SK-N-SH treated with all-trans-retinoic acid at 6 μM for 48 hours (cell line): ENCODE data around the gene SART3.

Source experiments
- ATAC-seq: fragments of 200-7000 bp; cut with Tn5 transposase; 3 replicates; pipeline ENCODE4 v1.9.1; 2020; ENCODE audit warnings: mild to moderate bottlenecking, moderate library complexity
- ARNTL ChIP-seq: fragments of 450-650 bp; formaldehyde crosslinking; IDR thresholded peaks from 2 replicates; pipeline ENCODE4 v1.5.0; 2020; ENCODE audit warnings: low read depth, mild to moderate bottlenecking, moderate library complexity, borderline replicate concordance
- BACH2 ChIP-seq: fragments of 250-450 bp; sonication (Bioruptor Pico); IDR thresholded peaks from 2 replicates; pipeline ENCODE4 v1.9.0; 2021; ENCODE audit warnings: mild to moderate bottlenecking, borderline replicate concordance
- CSDC2 ChIP-seq: fragments of 250-450 bp; sonication (Bioruptor Pico); IDR thresholded peaks from 2 replicates; pipeline ENCODE4 v1.5.0; 2020; ENCODE audit warnings: mild to moderate bottlenecking, moderate library complexity
- ESRRG ChIP-seq: fragments of 250-450 bp; sonication (Bioruptor Pico); IDR thresholded peaks from 2 replicates; pipeline ENCODE4 v1.6.1; 2021; ENCODE audit warnings: mild to moderate bottlenecking
- GLIS3 ChIP-seq: fragments of 250-450 bp; sonication (Bioruptor Pico); IDR thresholded peaks from 2 replicates; pipeline ENCODE4 v1.5.0; 2020; ENCODE audit warnings: mild to moderate bottlenecking, moderate library complexity
- OSR1 ChIP-seq: fragments of 250-450 bp; sonication (Bioruptor Pico); IDR thresholded peaks from 2 replicates; pipeline ENCODE4 v1.8.0; 2022; ENCODE audit warnings: moderate library complexity, mild to moderate bottlenecking, inconsistent platforms
- POU6F1 ChIP-seq: fragments of 250-450 bp; sonication (Bioruptor Pico); IDR thresholded peaks from 2 replicates; pipeline ENCODE4 v1.8.0; 2021; ENCODE audit warnings: low read depth, mild to moderate bottlenecking, moderate library complexity, borderline replicate concordance
- PPARA ChIP-seq: fragments of 250-450 bp; sonication (Bioruptor Pico); IDR thresholded peaks from 2 replicates; pipeline ENCODE4 v1.5.0; 2020; ENCODE audit warnings: mild to moderate bottlenecking, borderline replicate concordance
- RARB ChIP-seq: fragments of 250-450 bp; sonication (Bioruptor Pico); IDR thresholded peaks from 2 replicates; pipeline ENCODE4 v1.8.0; 2021; ENCODE audit warnings: mild to moderate bottlenecking, moderate library complexity
- SNAI2 ChIP-seq: fragments of 250-450 bp; sonication (Bioruptor Pico); IDR thresholded peaks from 2 replicates; pipeline ENCODE4 v1.5.0; 2020; ENCODE audit warnings: mild to moderate bottlenecking, moderate library complexity
- TCF4 ChIP-seq: fragments of 250-450 bp; sonication (Bioruptor Pico); IDR thresholded peaks from 2 replicates; pipeline ENCODE4 v1.8.0; 2021; ENCODE audit warnings: mild to moderate bottlenecking, moderate library complexity, borderline replicate concordance
- TOX ChIP-seq: fragments of 250-450 bp; sonication (Bioruptor Pico); IDR thresholded peaks from 2 replicates; pipeline ENCODE4 v1.8.0; 2021; ENCODE audit warnings: mild to moderate bottlenecking, moderate library complexity, borderline replicate concordance
- ZC3H10 ChIP-seq: fragments of 250-450 bp; sonication (Bioruptor Pico); IDR thresholded peaks from 2 replicates; pipeline ENCODE4 v1.5.1; 2021; ENCODE audit warnings: mild to moderate bottlenecking, moderate library complexity
- ZFP3 ChIP-seq: fragments of 250-450 bp; sonication (Bioruptor Pico); IDR thresholded peaks from 2 replicates; pipeline ENCODE4 v1.5.0; 2020; ENCODE audit warnings: mild to moderate bottlenecking, moderate library complexity
- ZFP30 ChIP-seq: fragments of 450-650 bp; formaldehyde crosslinking; IDR thresholded peaks from 2 replicates; pipeline ENCODE4 v1.5.0; 2022; ENCODE audit warnings: mild to moderate bottlenecking, moderate library complexity
- ZNF565 ChIP-seq: fragments of 450-650 bp; formaldehyde crosslinking; conservative IDR thresholded peaks from 2 replicates; pipeline ENCODE4 v1.5.0; 2020; ENCODE audit warnings: low read depth, mild to moderate bottlenecking, moderate library complexity
- ZNF70 ChIP-seq: fragments of 450-650 bp; formaldehyde crosslinking; IDR thresholded peaks from 2 replicates; pipeline ENCODE4 v1.5.0; 2020; ENCODE audit warnings: mild to moderate bottlenecking, moderate library complexity
- ZNF8 ChIP-seq: fragments of 450-650 bp; formaldehyde crosslinking; IDR thresholded peaks from 2 replicates; pipeline ENCODE4 v1.5.0; 2020; ENCODE audit warnings: mild to moderate bottlenecking, moderate library complexity
- TF ChIP-seq, protein P1 (sequence below): fragments of 250-450 bp; sonication (Bioruptor Pico); IDR thresholded peaks from 2 replicates; pipeline ENCODE4 v1.5.1; 2020; ENCODE audit warnings: low read depth, mild to moderate bottlenecking, moderate library complexity
- TF ChIP-seq, protein P2 (sequence below): fragments of 250-450 bp; sonication (Bioruptor Pico); IDR thresholded peaks from 2 replicates; pipeline ENCODE4 v1.5.0; 2020; ENCODE audit warnings: mild to moderate bottlenecking, moderate library complexity
- TF ChIP-seq, protein P3 (sequence below): fragments of 250-450 bp; sonication (Bioruptor Pico); IDR thresholded peaks from 2 replicates; pipeline ENCODE4 v1.5.1; 2021; ENCODE audit warnings: mild to moderate bottlenecking, moderate library complexity
- TF ChIP-seq, protein P4 (sequence below): fragments of 250-450 bp; sonication (Bioruptor Pico); IDR thresholded peaks from 2 replicates; pipeline ENCODE4 v1.8.0; 2020; ENCODE audit warnings: mild to moderate bottlenecking, moderate library complexity, borderline replicate concordance

Gene SART3

GRCh38 chr12:108526482-108527165, 34.3 kb downstream of the SART3 start:
- peak; percentile 61 for ATAC-seq
- TF ChIP-seq OSR1 (CRISPR knock-in tag), result no peak
- no peak for TF ChIP-seq ZNF8 (CRISPR knock-in tag)
- TF ChIP-seq GLIS3, result no peak
- TF ChIP-seq PPARA (CRISPR knock-in tag), result no peak
- no peak for TF ChIP-seq SNAI2 (CRISPR knock-in tag)
- TF ChIP-seq, protein P1, sequence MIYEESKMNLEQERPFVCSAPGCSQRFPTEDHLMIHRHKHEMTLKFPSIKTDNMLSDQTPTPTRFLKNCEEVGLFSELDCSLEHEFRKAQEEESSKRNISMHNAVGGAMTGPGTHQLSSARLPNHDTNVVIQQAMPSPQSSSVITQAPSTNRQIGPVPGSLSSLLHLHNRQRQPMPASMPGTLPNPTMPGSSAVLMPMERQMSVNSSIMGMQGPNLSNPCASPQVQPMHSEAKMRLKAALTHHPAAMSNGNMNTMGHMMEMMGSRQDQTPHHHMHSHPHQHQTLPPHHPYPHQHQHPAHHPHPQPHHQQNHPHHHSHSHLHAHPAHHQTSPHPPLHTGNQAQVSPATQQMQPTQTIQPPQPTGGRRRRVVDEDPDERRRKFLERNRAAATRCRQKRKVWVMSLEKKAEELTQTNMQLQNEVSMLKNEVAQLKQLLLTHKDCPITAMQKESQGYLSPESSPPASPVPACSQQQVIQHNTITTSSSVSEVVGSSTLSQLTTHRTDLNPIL (CRISPR knock-in tag), result no peak
- TF ChIP-seq BACH2 (CRISPR knock-in tag), result no peak
- no peak for TF ChIP-seq RARB
- TF ChIP-seq ZC3H10 (CRISPR knock-in tag), result no peak
- no peak for TF ChIP-seq ESRRG (CRISPR knock-in tag)
- no peak for TF ChIP-seq ARNTL (CRISPR knock-in tag)
- no peak for TF ChIP-seq TOX
- TF ChIP-seq ZFP30 (CRISPR knock-in tag), result no peak
- no peak for TF ChIP-seq ZNF70 (CRISPR knock-in tag)
- TF ChIP-seq CSDC2 (CRISPR knock-in tag), result no peak
- TF ChIP-seq, protein P2, sequence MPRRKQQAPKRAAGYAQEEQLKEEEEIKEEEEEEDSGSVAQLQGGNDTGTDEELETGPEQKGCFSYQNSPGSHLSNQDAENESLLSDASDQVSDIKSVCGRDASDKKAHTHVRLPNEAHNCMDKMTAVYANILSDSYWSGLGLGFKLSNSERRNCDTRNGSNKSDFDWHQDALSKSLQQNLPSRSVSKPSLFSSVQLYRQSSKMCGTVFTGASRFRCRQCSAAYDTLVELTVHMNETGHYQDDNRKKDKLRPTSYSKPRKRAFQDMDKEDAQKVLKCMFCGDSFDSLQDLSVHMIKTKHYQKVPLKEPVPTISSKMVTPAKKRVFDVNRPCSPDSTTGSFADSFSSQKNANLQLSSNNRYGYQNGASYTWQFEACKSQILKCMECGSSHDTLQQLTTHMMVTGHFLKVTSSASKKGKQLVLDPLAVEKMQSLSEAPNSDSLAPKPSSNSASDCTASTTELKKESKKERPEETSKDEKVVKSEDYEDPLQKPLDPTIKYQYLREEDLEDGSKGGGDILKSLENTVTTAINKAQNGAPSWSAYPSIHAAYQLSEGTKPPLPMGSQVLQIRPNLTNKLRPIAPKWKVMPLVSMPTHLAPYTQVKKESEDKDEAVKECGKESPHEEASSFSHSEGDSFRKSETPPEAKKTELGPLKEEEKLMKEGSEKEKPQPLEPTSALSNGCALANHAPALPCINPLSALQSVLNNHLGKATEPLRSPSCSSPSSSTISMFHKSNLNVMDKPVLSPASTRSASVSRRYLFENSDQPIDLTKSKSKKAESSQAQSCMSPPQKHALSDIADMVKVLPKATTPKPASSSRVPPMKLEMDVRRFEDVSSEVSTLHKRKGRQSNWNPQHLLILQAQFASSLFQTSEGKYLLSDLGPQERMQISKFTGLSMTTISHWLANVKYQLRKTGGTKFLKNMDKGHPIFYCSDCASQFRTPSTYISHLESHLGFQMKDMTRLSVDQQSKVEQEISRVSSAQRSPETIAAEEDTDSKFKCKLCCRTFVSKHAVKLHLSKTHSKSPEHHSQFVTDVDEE (CRISPR knock-in tag), result no peak
- TF ChIP-seq ZFP3 (CRISPR knock-in tag), result no peak
- TF ChIP-seq POU6F1 (CRISPR knock-in tag), result no peak
- TF ChIP-seq ZNF565 (CRISPR knock-in tag), result no peak
- TF ChIP-seq, protein P3, sequence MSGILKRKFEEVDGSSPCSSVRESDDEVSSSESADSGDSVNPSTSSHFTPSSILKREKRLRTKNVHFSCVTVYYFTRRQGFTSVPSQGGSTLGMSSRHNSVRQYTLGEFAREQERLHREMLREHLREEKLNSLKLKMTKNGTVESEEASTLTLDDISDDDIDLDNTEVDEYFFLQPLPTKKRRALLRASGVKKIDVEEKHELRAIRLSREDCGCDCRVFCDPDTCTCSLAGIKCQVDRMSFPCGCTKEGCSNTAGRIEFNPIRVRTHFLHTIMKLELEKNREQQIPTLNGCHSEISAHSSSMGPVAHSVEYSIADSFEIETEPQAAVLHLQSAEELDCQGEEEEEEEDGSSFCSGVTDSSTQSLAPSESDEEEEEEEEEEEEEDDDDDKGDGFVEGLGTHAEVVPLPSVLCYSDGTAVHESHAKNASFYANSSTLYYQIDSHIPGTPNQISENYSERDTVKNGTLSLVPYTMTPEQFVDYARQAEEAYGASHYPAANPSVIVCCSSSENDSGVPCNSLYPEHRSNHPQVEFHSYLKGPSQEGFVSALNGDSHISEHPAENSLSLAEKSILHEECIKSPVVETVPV (CRISPR knock-in tag), result no peak

- TF ChIP-seq TCF4 (CRISPR knock-in tag) (no peak), ZNF565 (CRISPR knock-in tag) (no peak), BACH2 (CRISPR knock-in tag) (no peak), CSDC2 (CRISPR knock-in tag) (no peak), ZFP3 (CRISPR knock-in tag) (no peak), ZNF70 (CRISPR knock-in tag) (no peak), ZC3H10 (CRISPR knock-in tag) (no peak)
- TF ChIP-seq, protein P1 (CRISPR knock-in tag), result no peak
- peak; percentile 49 for ATAC-seq
Observed at GRCh38 chr12:108525681-108526080, 35.3 kb downstream of the SART3 start.

DNA sequence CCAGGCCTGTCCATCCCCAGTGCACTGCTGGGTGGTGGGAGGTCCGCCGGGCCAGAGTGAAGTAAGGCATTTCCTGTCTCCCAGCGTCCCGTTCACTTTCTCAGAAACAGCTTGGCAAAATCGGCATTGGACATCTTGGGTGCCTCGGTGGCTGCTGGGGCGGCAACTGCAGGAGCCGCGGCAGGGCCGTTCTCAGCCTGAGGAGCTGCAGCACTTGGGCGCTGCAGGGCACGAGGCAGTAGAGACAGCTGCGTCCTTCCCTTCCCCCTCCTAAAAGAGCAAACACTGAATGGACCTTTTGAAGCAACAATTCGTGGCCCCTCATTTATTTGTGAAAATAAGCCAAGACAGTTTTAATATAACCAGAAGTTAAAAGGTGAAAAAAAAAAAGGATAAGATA, 37.6 kb downstream of the SART3 start:
- no peak for ATAC-seq
- TF ChIP-seq GLIS3, result no peak
- TF ChIP-seq ZC3H10 (CRISPR knock-in tag), result no peak
- TF ChIP-seq, protein P3 (CRISPR knock-in tag), result no peak
- TF ChIP-seq ZNF70 (CRISPR knock-in tag), result no peak
- TF ChIP-seq POU6F1 (CRISPR knock-in tag), result no peak
- TF ChIP-seq SNAI2 (CRISPR knock-in tag), result no peak
- no peak for TF ChIP-seq RARB
- no peak for TF ChIP-seq TCF4 (CRISPR knock-in tag)
- no peak for TF ChIP-seq ZFP30 (CRISPR knock-in tag)
- no peak for TF ChIP-seq BACH2 (CRISPR knock-in tag)
- TF ChIP-seq TOX, result no peak
- TF ChIP-seq PPARA (CRISPR knock-in tag), result no peak
- TF ChIP-seq, protein P4, sequence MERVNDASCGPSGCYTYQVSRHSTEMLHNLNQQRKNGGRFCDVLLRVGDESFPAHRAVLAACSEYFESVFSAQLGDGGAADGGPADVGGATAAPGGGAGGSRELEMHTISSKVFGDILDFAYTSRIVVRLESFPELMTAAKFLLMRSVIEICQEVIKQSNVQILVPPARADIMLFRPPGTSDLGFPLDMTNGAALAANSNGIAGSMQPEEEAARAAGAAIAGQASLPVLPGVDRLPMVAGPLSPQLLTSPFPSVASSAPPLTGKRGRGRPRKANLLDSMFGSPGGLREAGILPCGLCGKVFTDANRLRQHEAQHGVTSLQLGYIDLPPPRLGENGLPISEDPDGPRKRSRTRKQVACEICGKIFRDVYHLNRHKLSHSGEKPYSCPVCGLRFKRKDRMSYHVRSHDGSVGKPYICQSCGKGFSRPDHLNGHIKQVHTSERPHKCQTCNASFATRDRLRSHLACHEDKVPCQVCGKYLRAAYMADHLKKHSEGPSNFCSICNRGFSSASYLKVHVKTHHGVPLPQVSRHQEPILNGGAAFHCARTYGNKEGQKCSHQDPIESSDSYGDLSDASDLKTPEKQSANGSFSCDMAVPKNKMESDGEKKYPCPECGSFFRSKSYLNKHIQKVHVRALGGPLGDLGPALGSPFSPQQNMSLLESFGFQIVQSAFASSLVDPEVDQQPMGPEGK (CRISPR knock-in tag), result no peak
